GM12878 (cell line): ENCODE measurements around the gene IGHMBP2. TPM values are rescaled to one million over a fixed set of nuclear protein-coding genes. Genes with fewer than 3 reads are reported as not detected.

Experiments used
- CHD4 ChIP-seq: fragments of 200-600 bp; sonication (generic); IDR thresholded peaks from 2 replicates; pipeline ENCODE4 v1.6.1; 2016; ENCODE audit warnings: mild to moderate bottlenecking
- FOXK2 ChIP-seq: fragments of 450-650 bp; IDR thresholded peaks from 2 replicates; pipeline ENCODE4 v1.6.1; 2017; ENCODE audit warnings: mild to moderate bottlenecking, moderate library complexity
- GABPA ChIP-seq: IDR thresholded peaks from 2 replicates; pipeline ENCODE4 v1.6.1; 2014; ENCODE audit warnings: antibody characterized with exemption, low read depth, mild to moderate bottlenecking, inconsistent platforms
- MEF2A ChIP-seq: IDR thresholded peaks from 2 replicates; pipeline ENCODE4 v1.6.1; 2011; ENCODE audit warnings: low read depth, mild to moderate bottlenecking, low read length, moderate library complexity; ENCODE audit not compliant: insufficient read depth
- MTA2 ChIP-seq: fragments of 450-650 bp; IDR thresholded peaks from 2 replicates; pipeline ENCODE4 v1.6.1; 2016; ENCODE audit warnings: low read depth, mild to moderate bottlenecking, moderate library complexity
- NFXL1 ChIP-seq: fragments of 450-650 bp; IDR thresholded peaks from 2 replicates; pipeline ENCODE4 v1.6.1; 2017; ENCODE audit warnings: antibody characterized with exemption, mild to moderate bottlenecking, borderline replicate concordance
- NR2F1 ChIP-seq: fragments of 450-650 bp; conservative IDR thresholded peaks from 2 replicates; pipeline ENCODE4 v1.6.1; 2017; ENCODE audit warnings: mild to moderate bottlenecking
- RELA ChIP-seq: fragments of 450-650 bp; IDR thresholded peaks from 2 replicates; pipeline ENCODE4 v1.8.0; 2014; ENCODE audit warnings: borderline replicate concordance; ENCODE audit not compliant: partially characterized antibody
- TCF3 ChIP-seq: IDR thresholded peaks from 2 replicates; pipeline ENCODE4 v1.6.1; 2012; ENCODE audit warnings: low read depth, mild to moderate bottlenecking, low read length, borderline replicate concordance; ENCODE audit not compliant: insufficient read depth
- polyA plus RNA-seq, 11 experiments: library from polyadenylated mRNA; depleted of rRNA in 4 of 11; unstranded in 6 of 11; stranded (reverse) in 5 of 11; fragments of >200 nt; fragmentation: Nextera tagmentation in 4 of 11; fragmentation: Illumina TruSeq in 1 of 11; extraction: Ambion mirVana in 4 of 11; extraction: Trizol in 1 of 11; gene quantifications; 1 replicate in 1 of 11; 2 replicates in 10 of 11; pipeline versions ENCODE4 v1.2.1 to v1.2.3, GENCODE V29; 2011 to 2016; ENCODE audit warnings: inconsistent platforms in 2 of 11, missing spikeins in 2 of 11, low read depth in 1 of 11
- total RNA-seq, 4 experiments: library from RNA; depleted of rRNA in 3 of 4; stranded (reverse); fragments of >200 nt in 3 of 4; fragmentation: Illumina TruSeq in 1 of 4; extraction: Trizol in 1 of 4; gene quantifications; 2 replicates each; pipeline versions ENCODE4 v1.2.1 to v1.2.3, GENCODE V29; 2013 to 2021
- TF ChIP-seq, protein P1 (sequence below): fragments of 450-650 bp; IDR thresholded peaks from 2 replicates; pipeline ENCODE4 v1.6.1; 2017; ENCODE audit warnings: antibody characterized with exemption, mild to moderate bottlenecking, moderate library complexity
- TF ChIP-seq, protein P2 (sequence below): IDR thresholded peaks from 2 replicates; pipeline ENCODE4 v1.6.1; 2012; ENCODE audit warnings: low read depth, low read length, improper control_type of control experiment
- TF ChIP-seq, protein P3 (sequence below): fragments of 450-650 bp; IDR thresholded peaks from 2 replicates; pipeline ENCODE4 v1.6.1; 2017; ENCODE audit warnings: mild to moderate bottlenecking, moderate library complexity
- TF ChIP-seq, protein P4 (sequence below): fragments of 450-650 bp; IDR thresholded peaks from 2 replicates; pipeline ENCODE4 v1.6.1; 2017; ENCODE audit warnings: mild to moderate bottlenecking, moderate library complexity

IGHMBP2 gene
- total and polyA plus RNA-seq, 10 of the 15 experiments (the other 5 are each of a cell fraction or from before 2014, with no cell fraction given), result 1.4 to 20.1 (median 11.2) TPM

DNA sequence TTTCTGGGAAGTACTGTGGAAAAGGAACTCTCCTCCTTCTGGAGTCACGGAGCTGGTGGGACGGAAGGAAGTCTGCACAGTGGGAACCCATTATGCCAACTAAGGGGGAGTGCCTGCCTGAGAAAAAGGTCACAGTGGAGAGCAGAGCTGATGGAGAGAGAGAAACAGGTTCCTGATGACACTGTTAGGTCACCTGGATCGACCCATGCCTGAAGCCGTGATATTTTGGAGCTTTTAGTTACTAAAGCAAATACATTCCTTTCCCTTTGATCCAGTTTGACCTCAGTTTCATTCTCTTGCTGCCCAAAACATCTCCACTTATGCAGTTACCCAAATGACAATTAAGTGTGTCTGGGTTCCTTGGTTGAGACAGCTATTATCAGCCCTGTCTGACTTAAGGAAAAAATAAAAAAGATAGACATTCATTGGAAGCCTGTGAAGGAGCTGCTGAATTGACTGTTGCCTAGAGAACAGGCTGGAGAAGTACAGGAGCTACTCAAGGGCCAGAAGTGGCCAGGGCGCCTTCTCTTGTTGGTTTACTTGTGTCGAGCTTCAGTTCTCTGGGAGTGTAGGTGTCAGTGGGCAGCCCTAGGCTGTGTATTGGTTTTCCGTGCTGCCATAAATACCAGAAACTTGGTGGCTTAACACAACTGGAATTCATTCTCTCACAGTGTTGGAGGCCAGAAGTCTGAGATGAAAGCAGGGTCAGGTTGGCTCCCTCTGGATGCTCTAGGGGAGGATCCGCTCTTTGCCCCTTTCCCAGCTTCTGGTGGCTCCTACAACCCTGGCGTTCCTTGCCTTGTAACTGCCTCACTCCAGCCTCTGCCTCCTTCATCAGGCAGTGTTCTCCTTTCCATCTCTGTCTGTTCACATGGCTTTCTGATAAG is 63.4 kb downstream of the IGHMBP2 start (continued):
- TF ChIP-seq GABPA (no peak), RELA (no peak), MEF2A (no peak), NR2F1 (no peak), CHD4 (no peak), TCF3 (no peak), FOXK2 (no peak), MTA2 (no peak), NFXL1 (no peak)
- TF ChIP-seq, protein P1, sequence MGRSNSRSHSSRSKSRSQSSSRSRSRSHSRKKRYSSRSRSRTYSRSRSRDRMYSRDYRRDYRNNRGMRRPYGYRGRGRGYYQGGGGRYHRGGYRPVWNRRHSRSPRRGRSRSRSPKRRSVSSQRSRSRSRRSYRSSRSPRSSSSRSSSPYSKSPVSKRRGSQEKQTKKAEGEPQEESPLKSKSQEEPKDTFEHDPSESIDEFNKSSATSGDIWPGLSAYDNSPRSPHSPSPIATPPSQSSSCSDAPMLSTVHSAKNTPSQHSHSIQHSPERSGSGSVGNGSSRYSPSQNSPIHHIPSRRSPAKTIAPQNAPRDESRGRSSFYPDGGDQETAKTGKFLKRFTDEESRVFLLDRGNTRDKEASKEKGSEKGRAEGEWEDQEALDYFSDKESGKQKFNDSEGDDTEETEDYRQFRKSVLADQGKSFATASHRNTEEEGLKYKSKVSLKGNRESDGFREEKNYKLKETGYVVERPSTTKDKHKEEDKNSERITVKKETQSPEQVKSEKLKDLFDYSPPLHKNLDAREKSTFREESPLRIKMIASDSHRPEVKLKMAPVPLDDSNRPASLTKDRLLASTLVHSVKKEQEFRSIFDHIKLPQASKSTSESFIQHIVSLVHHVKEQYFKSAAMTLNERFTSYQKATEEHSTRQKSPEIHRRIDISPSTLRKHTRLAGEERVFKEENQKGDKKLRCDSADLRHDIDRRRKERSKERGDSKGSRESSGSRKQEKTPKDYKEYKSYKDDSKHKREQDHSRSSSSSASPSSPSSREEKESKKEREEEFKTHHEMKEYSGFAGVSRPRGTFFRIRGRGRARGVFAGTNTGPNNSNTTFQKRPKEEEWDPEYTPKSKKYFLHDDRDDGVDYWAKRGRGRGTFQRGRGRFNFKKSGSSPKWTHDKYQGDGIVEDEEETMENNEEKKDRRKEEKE, result no peak
- TF ChIP-seq, protein P2, sequence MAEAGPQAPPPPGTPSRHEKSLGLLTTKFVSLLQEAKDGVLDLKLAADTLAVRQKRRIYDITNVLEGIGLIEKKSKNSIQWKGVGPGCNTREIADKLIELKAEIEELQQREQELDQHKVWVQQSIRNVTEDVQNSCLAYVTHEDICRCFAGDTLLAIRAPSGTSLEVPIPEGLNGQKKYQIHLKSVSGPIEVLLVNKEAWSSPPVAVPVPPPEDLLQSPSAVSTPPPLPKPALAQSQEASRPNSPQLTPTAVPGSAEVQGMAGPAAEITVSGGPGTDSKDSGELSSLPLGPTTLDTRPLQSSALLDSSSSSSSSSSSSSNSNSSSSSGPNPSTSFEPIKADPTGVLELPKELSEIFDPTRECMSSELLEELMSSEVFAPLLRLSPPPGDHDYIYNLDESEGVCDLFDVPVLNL, result no peak
- TF ChIP-seq, protein P3, sequence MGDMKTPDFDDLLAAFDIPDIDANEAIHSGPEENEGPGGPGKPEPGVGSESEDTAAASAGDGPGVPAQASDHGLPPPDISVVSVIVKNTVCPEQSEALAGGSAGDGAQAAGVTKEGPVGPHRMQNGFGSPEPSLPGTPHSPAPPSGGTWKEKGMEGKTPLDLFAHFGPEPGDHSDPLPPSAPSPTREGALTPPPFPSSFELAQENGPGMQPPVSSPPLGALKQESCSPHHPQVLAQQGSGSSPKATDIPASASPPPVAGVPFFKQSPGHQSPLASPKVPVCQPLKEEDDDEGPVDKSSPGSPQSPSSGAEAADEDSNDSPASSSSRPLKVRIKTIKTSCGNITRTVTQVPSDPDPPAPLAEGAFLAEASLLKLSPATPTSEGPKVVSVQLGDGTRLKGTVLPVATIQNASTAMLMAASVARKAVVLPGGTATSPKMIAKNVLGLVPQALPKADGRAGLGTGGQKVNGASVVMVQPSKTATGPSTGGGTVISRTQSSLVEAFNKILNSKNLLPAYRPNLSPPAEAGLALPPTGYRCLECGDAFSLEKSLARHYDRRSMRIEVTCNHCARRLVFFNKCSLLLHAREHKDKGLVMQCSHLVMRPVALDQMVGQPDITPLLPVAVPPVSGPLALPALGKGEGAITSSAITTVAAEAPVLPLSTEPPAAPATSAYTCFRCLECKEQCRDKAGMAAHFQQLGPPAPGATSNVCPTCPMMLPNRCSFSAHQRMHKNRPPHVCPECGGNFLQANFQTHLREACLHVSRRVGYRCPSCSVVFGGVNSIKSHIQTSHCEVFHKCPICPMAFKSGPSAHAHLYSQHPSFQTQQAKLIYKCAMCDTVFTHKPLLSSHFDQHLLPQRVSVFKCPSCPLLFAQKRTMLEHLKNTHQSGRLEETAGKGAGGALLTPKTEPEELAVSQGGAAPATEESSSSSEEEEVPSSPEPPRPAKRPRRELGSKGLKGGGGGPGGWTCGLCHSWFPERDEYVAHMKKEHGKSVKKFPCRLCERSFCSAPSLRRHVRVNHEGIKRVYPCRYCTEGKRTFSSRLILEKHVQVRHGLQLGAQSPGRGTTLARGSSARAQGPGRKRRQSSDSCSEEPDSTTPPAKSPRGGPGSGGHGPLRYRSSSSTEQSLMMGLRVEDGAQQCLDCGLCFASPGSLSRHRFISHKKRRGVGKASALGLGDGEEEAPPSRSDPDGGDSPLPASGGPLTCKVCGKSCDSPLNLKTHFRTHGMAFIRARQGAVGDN, result no peak
- TF ChIP-seq, protein P4, sequence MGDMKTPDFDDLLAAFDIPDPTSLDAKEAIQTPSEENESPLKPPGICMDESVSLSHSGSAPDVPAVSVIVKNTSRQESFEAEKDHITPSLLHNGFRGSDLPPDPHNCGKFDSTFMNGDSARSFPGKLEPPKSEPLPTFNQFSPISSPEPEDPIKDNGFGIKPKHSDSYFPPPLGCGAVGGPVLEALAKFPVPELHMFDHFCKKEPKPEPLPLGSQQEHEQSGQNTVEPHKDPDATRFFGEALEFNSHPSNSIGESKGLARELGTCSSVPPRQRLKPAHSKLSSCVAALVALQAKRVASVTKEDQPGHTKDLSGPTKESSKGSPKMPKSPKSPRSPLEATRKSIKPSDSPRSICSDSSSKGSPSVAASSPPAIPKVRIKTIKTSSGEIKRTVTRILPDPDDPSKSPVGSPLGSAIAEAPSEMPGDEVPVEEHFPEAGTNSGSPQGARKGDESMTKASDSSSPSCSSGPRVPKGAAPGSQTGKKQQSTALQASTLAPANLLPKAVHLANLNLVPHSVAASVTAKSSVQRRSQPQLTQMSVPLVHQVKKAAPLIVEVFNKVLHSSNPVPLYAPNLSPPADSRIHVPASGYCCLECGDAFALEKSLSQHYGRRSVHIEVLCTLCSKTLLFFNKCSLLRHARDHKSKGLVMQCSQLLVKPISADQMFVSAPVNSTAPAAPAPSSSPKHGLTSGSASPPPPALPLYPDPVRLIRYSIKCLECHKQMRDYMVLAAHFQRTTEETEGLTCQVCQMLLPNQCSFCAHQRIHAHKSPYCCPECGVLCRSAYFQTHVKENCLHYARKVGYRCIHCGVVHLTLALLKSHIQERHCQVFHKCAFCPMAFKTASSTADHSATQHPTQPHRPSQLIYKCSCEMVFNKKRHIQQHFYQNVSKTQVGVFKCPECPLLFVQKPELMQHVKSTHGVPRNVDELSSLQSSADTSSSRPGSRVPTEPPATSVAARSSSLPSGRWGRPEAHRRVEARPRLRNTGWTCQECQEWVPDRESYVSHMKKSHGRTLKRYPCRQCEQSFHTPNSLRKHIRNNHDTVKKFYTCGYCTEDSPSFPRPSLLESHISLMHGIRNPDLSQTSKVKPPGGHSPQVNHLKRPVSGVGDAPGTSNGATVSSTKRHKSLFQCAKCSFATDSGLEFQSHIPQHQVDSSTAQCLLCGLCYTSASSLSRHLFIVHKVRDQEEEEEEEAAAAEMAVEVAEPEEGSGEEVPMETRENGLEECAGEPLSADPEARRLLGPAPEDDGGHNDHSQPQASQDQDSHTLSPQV, result no peak
